Heart left ventricle (tissue), 16 donors: Measurements from ENCODE around the gene RAI1. TPM values are rescaled to one million over a fixed set of nuclear protein-coding genes. Genes with fewer than 3 reads are reported as not detected.
"Not testable (repeated sequence)": the region's sequence is repeated elsewhere in the genome, so short reads cannot be mapped to it uniquely, and the experiment has no call there.

Experiments
- ATAC-seq, 4 donors: fragments of 200-7000 bp; cut with Tn5 transposase; one replicate each; pipeline ENCODE4 v1.9.1; 2020 to 2022; ENCODE audit warnings: moderate library complexity in 4 of 4, mild to moderate bottlenecking in 3 of 4, moderate number of reproducible peaks in 1 of 4
- DNase-seq, 5 donors: peaks; one replicate each; pipeline ENCODE4 v3.0.0-alpha.2; 2020
- H3K27ac ChIP-seq, 12 donors: fragments of 200-600 bp; sonication (generic) in 4 of 12; one replicate each; pipeline versions ENCODE4 v1.5.0 to v1.8.0; 2016 to 2022; ENCODE audit warnings: mild to moderate bottlenecking in 2 of 12
- H3K27me3 ChIP-seq, 9 donors: fragments of 200-600 bp; sonication (generic) in 2 of 9; one replicate each; pipeline versions ENCODE4 v1.5.1 to v1.8.0; 2016 to 2022; ENCODE audit warnings: mild to moderate bottlenecking in 3 of 9
- H3K36me3 ChIP-seq, 9 donors: fragments of 200-600 bp; sonication (generic) in 2 of 9; one replicate each; pipeline versions ENCODE4 v1.5.0 to v1.8.0; 2018 to 2022; ENCODE audit warnings: mild to moderate bottlenecking in 2 of 9
- H3K4me1 ChIP-seq, 12 donors: fragments of 200-600 bp; sonication (generic) in 4 of 12; one replicate each; pipeline versions ENCODE4 v1.5.0 to v1.8.0; 2016 to 2022; ENCODE audit warnings: mild to moderate bottlenecking in 3 of 12
- H3K4me3 ChIP-seq, 12 donors: fragments of 200-600 bp; sonication (generic) in 4 of 12; one replicate each; pipeline versions ENCODE4 v1.5.0 to v1.8.0; 2017 to 2022; ENCODE audit warnings: mild to moderate bottlenecking in 9 of 12, moderate library complexity in 4 of 12
- H3K9me3 ChIP-seq, 12 donors: fragments of 200-600 bp; sonication (generic) in 4 of 12; one replicate each; pipeline versions ENCODE4 v1.5.0 to v1.8.0; 2016 to 2022; ENCODE audit warnings: mild to moderate bottlenecking in 1 of 12
- CTCF ChIP-seq, 12 donors: fragments of 200-600 bp; sonication (generic) in 4 of 12; IDR thresholded peaks; one replicate each; pipeline versions ENCODE4 v1.5.0 to v1.8.0; 2018 to 2022; ENCODE audit warnings: antibody characterized with exemption in 12 of 12, mild to moderate bottlenecking in 5 of 12
- POLR2A ChIP-seq, 2 donors: fragments of 450-650 bp; IDR thresholded peaks; one replicate each; pipeline ENCODE4 v1.6.1; 2017; ENCODE audit warnings: antibody characterized with exemption in 2 of 2, mild to moderate bottlenecking in 2 of 2, moderate library complexity in 2 of 2
- WGBS, 4 donors: extraction: QIAGEN DNeasy Blood & Tissue Kit in 2 of 4; methylation state at CpG; one replicate each; pipeline versions ENCODE4 v1.1.5 to v1.1.7; 2013 to 2018; 5-methylcytosine and 5-hydroxymethylcytosine counted together
- intact Hi-C, 10 donors: fragments of 100-400 bp; cut with DNase I; formaldehyde crosslinking; loops; one replicate each; pipeline versions ENCODE4 v1.11.1 to v1.14.2; 2022
- polyA plus RNA-seq, 2 donors: library from polyadenylated mRNA; stranded (reverse); fragments of 200-250 nt; gene quantifications; one replicate each; pipeline ENCODE4 v1.2.3, GENCODE V29; 2013
- total RNA-seq, 9 donors: library from RNA; depleted of rRNA in 2 of 9; stranded (reverse); fragments of >200 nt in 2 of 9; fragmentation: NEBNext Ultra II Directional in 3 of 9; extraction: Animal tissue kit (Norgen Biotek cat#: 25700) in 3 of 9; gene quantifications; one replicate each; pipeline versions ENCODE4 v1.1.0 to v1.2.4, GENCODE V29; 2016 to 2023
- donor health status: ischemic (EF 13 %, LVEDD 7.1; RV severe dilation, severe dysfunction).
- donor health status: healthy with polysubstance abuse.
- donor health status: DM: no; HTN: yes; CAD: no.
- donor health status: DM: no; HTN: no; CAD: no.
- donor health status: ischemic (EF 25% LVEDD 6.9; RV normal size, moderate dysfunction).
- donor health status: ischemic (EF 25% LVEDD 5.7; RV mildly dilated, moderate dysfunction).
- donor health status: healthy.
- donor health status: DM: yes; HTN: yes; CAD: no.
- donor health status: ischemic (EF 35%, LVEDD 5.7; RV mildly dilated, moderate dysfunction).
- donor health status: nonischemic (EF 11% LVEDD 7.7; RV severe dilation, severe dysfunction).
- donor health status: DM: yes; HTN: yes; CAD: no.
- donor health status: PGD.
- donor health status: ischemic (EF 29% LVEDD 5.4; RV normal size, mild dysfunction).
- donor health status: nonischemic (EF 23%, LVEDD 6.1; RV moderate dilation, normal function).

RAI1 gene
- total and polyA plus RNA-seq, 11 donors, result 15.1 to 37.2 (median 20.8) TPM

GRCh38 chr17:17685775-17686291 lies 4.6 kb downstream of the RAI1 start:
- peak in 1 of 5 donors; percentile 45 for DNase-seq
- peaks cover 15 to 63% (median 42%) of the 10 kb centered on the region in 12 donors for H3K4me1 ChIP-seq
- peak overlapping the region in 1 of 12 donors; percentile 12 for H3K4me3 ChIP-seq
- TF ChIP-seq POLR2A (IDR thresholded peaks at IDR 0.05) (no peak), CTCF (IDR thresholded peaks at IDR 0.05) (no peak)
- H3K27ac ChIP-seq, result peak overlapping the region in 11 of 12 donors; percentile 49 to 95 (median 62)
- no peaks in the 10 kb centered on the region for H3K36me3 ChIP-seq
- ATAC-seq, result no peak
- H3K9me3 ChIP-seq, result no peaks in the 10 kb centered on the region
- 16 to 27% (median 22%) methylated on average over 7 to 14 of the region's 14 CpGs for WGBS, 4 donors
- intact Hi-C loops, result loop anchor here in 5 of 10 donors (5.0 to 10.0 kb wide), 6 partner anchors 36 to 349 kb away; partner anchors contain the start of genes ATPAF2 (in 1 of the 5) and GID4 (in 1 of the 5)
- H3K27me3 ChIP-seq, result no peaks in the 10 kb centered on the region

- ATAC-seq (no peak), DNase-seq (no peak)
- intact Hi-C loops, result loop anchor here in 5 of 10 donors (5.0 to 10.0 kb wide), 6 partner anchors 33 to 345 kb away; partner anchors contain the start of genes ATPAF2 (in 1 of the 5) and GID4 (in 1 of the 5)
- Histone ChIP-seq H3K27me3 (no peaks in the 10 kb centered on the region), H3K4me3 (no peak overlapping the region), H3K4me1 (peaks cover 36 to 76% (median 63%) of the 10 kb centered on the region in 12 donors), H3K27ac (no peak overlapping the region), H3K9me3 (no peaks in the 10 kb centered on the region), H3K36me3 (no peaks in the 10 kb centered on the region)
- WGBS, 4 donors, result 73 to 93% (median 91%) methylated on average over 4 of the region's 4 CpGs
- TF ChIP-seq CTCF (IDR thresholded peaks at IDR 0.05) (no peak), POLR2A (IDR thresholded peaks at IDR 0.05) (no peak)
These were observed 8.1 kb downstream of the RAI1 start for GRCh38 chr17:17689312-17689711.

- not testable (repeated sequence) for H3K36me3 ChIP-seq, H3K4me3 ChIP-seq, ATAC-seq, DNase-seq, H3K27me3 ChIP-seq, H3K9me3 ChIP-seq
- WGBS, 4 donors, result 70 to 78% (median 76%) methylated on average over 7 of the region's 7 CpGs
- H3K4me1 ChIP-seq, result peaks cover 34 to 71% (median 59%) of the 10 kb centered on the region in 12 donors
- intact Hi-C loops, result loop anchor here in 3 of 10 donors (5.0 kb wide), 3 partner anchors 57 to 102 kb away; no protein-coding TSS in a partner anchor
- H3K27ac ChIP-seq, result peak overlapping the region in 1 of 12 donors; percentile 32
These were observed 9.0 kb downstream of the RAI1 start for GRCh38 chr17:17690233-17690632.

GRCh38 chr17:17691468-17692263 lies 10.4 kb downstream of the RAI1 start:
- 36 to 46% (median 43%) methylated on average over 8 of the region's 8 CpGs for WGBS, 4 donors
- Histone ChIP-seq H3K27me3 (no peaks in the 10 kb centered on the region), H3K4me3 (no peak overlapping the region), H3K9me3 (no peaks in the 10 kb centered on the region), H3K4me1 (peaks cover 26 to 73% (median 60%) of the 10 kb centered on the region in 12 donors), H3K36me3 (no peaks in the 10 kb centered on the region), H3K27ac (peak overlapping the region in 11 of 12 donors; percentile 37 to 99 (median 98))
- ATAC-seq (no peak), DNase-seq (peak in 1 of 5 donors; percentile 62)
- intact Hi-C loops, result loop anchor here in 3 of 10 donors (5.0 kb wide), 3 partner anchors 56 to 101 kb away; no protein-coding TSS in a partner anchor
- no peak for TF ChIP-seq POLR2A (IDR thresholded peaks at IDR 0.05)
- no peak for TF ChIP-seq CTCF (IDR thresholded peaks at IDR 0.05)
